ENCODE data around the gene MSL3B.

The MSL3B gene

DNA sequence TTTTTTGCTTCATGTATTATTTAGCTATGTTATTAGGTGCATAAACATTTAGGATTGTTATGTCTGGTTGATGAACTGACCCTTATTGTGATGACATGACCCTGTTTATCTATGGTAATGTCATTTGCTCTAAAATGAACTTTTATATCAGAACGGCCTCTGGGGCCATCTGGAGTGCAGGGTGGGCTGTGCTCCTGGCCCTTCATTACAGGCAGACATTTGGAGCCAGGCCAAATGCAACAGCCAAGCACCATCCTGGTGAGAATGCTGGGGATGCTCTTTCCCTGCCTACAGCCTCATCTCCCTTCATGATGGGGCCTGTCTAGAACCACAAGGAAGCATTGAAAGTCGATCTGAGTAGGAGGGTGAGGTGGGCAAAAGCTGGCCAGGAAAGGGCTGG is 51.9 kb downstream of the MSL3B start:
- no peak for DNase-seq

DNA sequence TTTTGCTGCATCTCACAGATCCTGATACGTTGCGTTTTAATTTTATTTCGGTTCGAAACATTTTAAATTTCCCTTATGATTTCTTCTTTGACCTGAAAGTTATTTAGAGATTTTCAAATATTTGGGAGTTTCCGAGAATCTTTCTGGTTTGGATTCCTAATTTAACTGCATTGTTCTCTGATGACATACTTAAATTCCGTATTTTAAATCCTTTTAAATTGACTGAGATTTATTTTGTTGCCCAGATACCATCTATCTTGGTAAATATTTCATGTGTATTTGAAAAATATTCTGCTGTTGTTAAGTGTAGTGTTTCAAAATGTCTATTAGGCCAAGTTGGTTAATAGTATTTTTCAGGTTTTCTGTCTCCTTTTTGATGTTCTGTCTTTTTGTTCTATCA is 52.3 kb downstream of the MSL3B start:
- DNase-seq: no peak

Data from femur (tissue), 1 donor.